Activated CD4-positive, alpha-beta T cell treated with anti-CD3 and anti-CD28 coated beads, Interleukin-2, amount 50 U/mL, for 24 hours (primary cell): Measurements from ENCODE around the gene IER3.

Experiments used
- DNase-seq, 2 donors: peaks; one replicate each; pipeline ENCODE4 v3.0.0-alpha.2; 2020; ENCODE audit warnings: low read depth in 1 of 2, low spot score in 1 of 2

IER3 gene

GRCh38 chr6:30749554-30750378, 5.4 kb upstream of the IER3 start:
- no peak for DNase-seq

GRCh38 chr6:30748851-30749540, 4.6 kb upstream of the IER3 start:
- no peak for DNase-seq

- no peak for DNase-seq
Observed at GRCh38 chr6:30747902-30748769, 3.8 kb upstream of the IER3 start.

- DNase-seq, result no peak
Observed at GRCh38 chr6:30747300-30747687, 2.9 kb upstream of the IER3 start.

- no peak for DNase-seq
Observed at GRCh38 chr6:30743099-30744053, 971 bp downstream of the IER3 start.

GRCh38 chr6:30742316-30743098, 1.8 kb downstream of the IER3 start, which contains the start of gene FLOT1:
Gene FLOT1 (minus strand): TSS chr6:30742687. CDS start chr6:30742189, 498 bp downstream.
- DNase-seq, result peak; percentile 85 to 92

GRCh38 chr6:30741789-30742315, 2.5 kb downstream of the IER3 start:
- DNase-seq, result no peak

GRCh38 chr6:30741063-30741779, 3.1 kb downstream of the IER3 start:
- no peak for DNase-seq

GRCh38 chr6:30740540-30740870, 3.8 kb downstream of the IER3 start:
- no peak for DNase-seq

- DNase-seq, result no peak
Observed at GRCh38 chr6:30738532-30738931, 5.8 kb downstream of the IER3 start.

- peak in 1 of 2 donors; percentile 31 for DNase-seq
Observed at GRCh38 chr6:30735668-30736314, 8.6 kb downstream of the IER3 start.

GRCh38 chr6:30732237-30732943, 12.0 kb downstream of the IER3 start:
- no peak for DNase-seq

- DNase-seq, result peak; percentile 70 to 78
Observed at GRCh38 chr6:30730601-30731435, 13.5 kb downstream of the IER3 start.

- DNase-seq, result no peak
Observed at GRCh38 chr6:30727920-30728553, 16.3 kb downstream of the IER3 start.

- no peak for DNase-seq
Observed at GRCh38 chr6:30726506-30727413, 17.6 kb downstream of the IER3 start.
